OCI-LY1 (cell line): ENCODE measurements around the gene CYFIP1.

Experiments used
- H2AFZ ChIP-seq: fragments of 200-600 bp; sonication (generic), shearing (Covaris generic); 2 replicates; pipeline ENCODE4 v1.6.0; 2014; ENCODE audit warnings: antibody characterized with exemption, mild to moderate bottlenecking, low read length
- H3F3A ChIP-seq: fragments of 200-600 bp; sonication (generic), shearing (Covaris generic); 2 replicates; pipeline ENCODE4 v1.6.0; 2014; ENCODE audit warnings: mild to moderate bottlenecking, antibody characterized with exemption, low read length, moderate library complexity; ENCODE audit not compliant: insufficient read depth
- H3K27ac ChIP-seq: fragments of 200-600 bp; sonication (generic); 2 replicates; pipeline ENCODE4 v1.5.1; 2014; ENCODE audit warnings: low read length, mixed run types, mild to moderate bottlenecking, low read depth; ENCODE audit not compliant: poor library complexity, severe bottlenecking
- H3K27me3 ChIP-seq: fragments of 200-600 bp; sonication (generic); 2 replicates; pipeline ENCODE4 v1.6.0; 2014; ENCODE audit warnings: antibody characterized with exemption, mild to moderate bottlenecking, low read length, moderate library complexity; ENCODE audit not compliant: insufficient read depth
- H3K36me3 ChIP-seq: fragments of 200-600 bp; sonication (generic); 2 replicates; pipeline ENCODE4 v1.6.1; 2014; ENCODE audit warnings: mild to moderate bottlenecking, antibody characterized with exemption, low read length, moderate library complexity, mixed read lengths; ENCODE audit not compliant: insufficient read depth
- H3K4me1 ChIP-seq: fragments of 200-600 bp; sonication (generic); 2 replicates; pipeline ENCODE4 v1.5.1; 2014; ENCODE audit warnings: mild to moderate bottlenecking, low read length, moderate library complexity; ENCODE audit not compliant: insufficient read depth, severe bottlenecking
- H3K4me2 ChIP-seq: fragments of 200-600 bp; sonication (generic), shearing (Covaris generic); 2 replicates; pipeline ENCODE4 v1.6.1; 2014; ENCODE audit warnings: low read length
- H3K4me3 ChIP-seq: fragments of 200-600 bp; sonication (generic); 2 replicates; pipeline ENCODE4 v1.5.1; 2014; ENCODE audit warnings: low read length, low read depth, mild to moderate bottlenecking, mixed read lengths; ENCODE audit not compliant: poor library complexity, severe bottlenecking
- H3K79me2 ChIP-seq: fragments of 200-600 bp; shearing (Covaris generic); 2 replicates; pipeline ENCODE4 v1.6.1; 2016; ENCODE audit warnings: mixed run types, low read length, mixed read lengths; ENCODE audit not compliant: insufficient read depth
- H3K9ac ChIP-seq: fragments of 200-600 bp; sonication (generic), shearing (Covaris generic); 2 replicates; pipeline ENCODE4 v1.6.1; 2014; ENCODE audit warnings: mild to moderate bottlenecking, low read length, mixed read lengths
- H3K9me2 ChIP-seq: fragments of 200-600 bp; sonication (generic), shearing (Covaris generic); 2 replicates; pipeline ENCODE4 v1.6.1; 2014; ENCODE audit warnings: low read depth, mild to moderate bottlenecking, low read length, mixed read lengths
- H3K9me3 ChIP-seq: fragments of 200-600 bp; shearing (Covaris generic); 2 replicates; pipeline ENCODE4 v1.6.1; 2014; ENCODE audit warnings: low read length, mixed read lengths
- H4K20me1 ChIP-seq: fragments of 200-600 bp; sonication (generic), shearing (Covaris generic); 2 replicates; pipeline ENCODE4 v1.6.0; 2016; ENCODE audit warnings: mild to moderate bottlenecking, low read length; ENCODE audit not compliant: insufficient read depth
- CTCF ChIP-seq: fragments of 200-600 bp; sonication (generic), shearing (Covaris generic); IDR thresholded peaks from 2 replicates; pipeline ENCODE4 v1.5.1; 2017; ENCODE audit warnings: mild to moderate bottlenecking, antibody characterized with exemption, low read length, moderate library complexity, mixed read lengths
- EZH2 ChIP-seq: fragments of 200-600 bp; sonication (generic), shearing (Covaris generic); IDR thresholded peaks from 2 replicates; pipeline ENCODE4 v1.8.0; 2017; ENCODE audit warnings: borderline replicate concordance, mixed run types, mild to moderate bottlenecking, antibody characterized with exemption, low read length, moderate library complexity, mixed read lengths

The CYFIP1 gene

GRCh38 chr15:22878103-22878502 is 102.1 kb downstream of the CYFIP1 start:
- no peaks in the 10 kb centered on the region for H4K20me1 ChIP-seq
- H3K36me3 ChIP-seq = no peaks in the 10 kb centered on the region; the same call in 1 of the 2 replicates
- H3K4me2 ChIP-seq = no peak overlapping the region
- H3K27ac ChIP-seq = no peak overlapping the region
- no peaks in the 10 kb centered on the region for H3K4me1 ChIP-seq
- H3K9me3 ChIP-seq = no peaks in the 10 kb centered on the region
- TF ChIP-seq CTCF (no peak), EZH2 (no peak)
- no peak overlapping the region for H3K4me3 ChIP-seq
- no peaks in the 10 kb centered on the region for H3F3A ChIP-seq
- H3K9ac ChIP-seq = no peak overlapping the region
- no peak overlapping the region for H2AFZ ChIP-seq
- H3K9me2 ChIP-seq = no peaks in the 10 kb centered on the region
- H3K27me3 ChIP-seq = no peaks in the 10 kb centered on the region
- H3K79me2 ChIP-seq = no peaks in the 10 kb centered on the region

- H3K4me1 ChIP-seq = no peaks in the 10 kb centered on the region
- no peaks in the 10 kb centered on the region for H4K20me1 ChIP-seq
- H3K9ac ChIP-seq = no peak overlapping the region
- no peaks in the 10 kb centered on the region; the same call in 1 of the 2 replicates for H3K36me3 ChIP-seq
- H3K4me3 ChIP-seq = no peak overlapping the region
- no peaks in the 10 kb centered on the region for H3K79me2 ChIP-seq
- H3K4me2 ChIP-seq = no peak overlapping the region
- no peak overlapping the region for H3K27ac ChIP-seq
- H3K27me3 ChIP-seq = no peaks in the 10 kb centered on the region
- H3K9me2 ChIP-seq = no peaks in the 10 kb centered on the region
- TF ChIP-seq EZH2 (no peak), CTCF (no peak)
- no peaks in the 10 kb centered on the region for H3F3A ChIP-seq
- no peak overlapping the region for H2AFZ ChIP-seq
- H3K9me3 ChIP-seq = no peaks in the 10 kb centered on the region
Measured at GRCh38 chr15:22877607-22878006, 102.6 kb downstream of the CYFIP1 start.

GRCh38 chr15:22877117-22877516 is 103.1 kb downstream of the CYFIP1 start:
- Histone ChIP-seq H3K9ac (no peak overlapping the region), H4K20me1 (no peaks in the 10 kb centered on the region), H3K27ac (no peak overlapping the region), H3K9me3 (no peaks in the 10 kb centered on the region), H2AFZ (no peak overlapping the region), H3K27me3 (no peaks in the 10 kb centered on the region), H3K9me2 (no peaks in the 10 kb centered on the region), H3K4me1 (no peaks in the 10 kb centered on the region), H3K4me2 (no peak overlapping the region), H3K4me3 (no peak overlapping the region), H3F3A (no peaks in the 10 kb centered on the region), H3K36me3 (no peaks in the 10 kb centered on the region; the same call in 1 of the 2 replicates), H3K79me2 (no peaks in the 10 kb centered on the region)
- TF ChIP-seq CTCF = no peak
- no peak for TF ChIP-seq EZH2
